Activated CD4-positive, alpha-beta T cell treated with anti-CD3 and anti-CD28 coated beads, Interleukin-2, Interleukin-4, amounts not matched to agents 100 ng/mL and 50 ng/mL, durations not matched to agents 16 hours and 8 hours (primary cell): ENCODE data around the gene HAUS2.

Experiments
- DNase-seq: peaks from one replicate; pipeline ENCODE4 v3.0.0-alpha.2; 2020; ENCODE audit warnings: low spot score

Gene HAUS2

DNA sequence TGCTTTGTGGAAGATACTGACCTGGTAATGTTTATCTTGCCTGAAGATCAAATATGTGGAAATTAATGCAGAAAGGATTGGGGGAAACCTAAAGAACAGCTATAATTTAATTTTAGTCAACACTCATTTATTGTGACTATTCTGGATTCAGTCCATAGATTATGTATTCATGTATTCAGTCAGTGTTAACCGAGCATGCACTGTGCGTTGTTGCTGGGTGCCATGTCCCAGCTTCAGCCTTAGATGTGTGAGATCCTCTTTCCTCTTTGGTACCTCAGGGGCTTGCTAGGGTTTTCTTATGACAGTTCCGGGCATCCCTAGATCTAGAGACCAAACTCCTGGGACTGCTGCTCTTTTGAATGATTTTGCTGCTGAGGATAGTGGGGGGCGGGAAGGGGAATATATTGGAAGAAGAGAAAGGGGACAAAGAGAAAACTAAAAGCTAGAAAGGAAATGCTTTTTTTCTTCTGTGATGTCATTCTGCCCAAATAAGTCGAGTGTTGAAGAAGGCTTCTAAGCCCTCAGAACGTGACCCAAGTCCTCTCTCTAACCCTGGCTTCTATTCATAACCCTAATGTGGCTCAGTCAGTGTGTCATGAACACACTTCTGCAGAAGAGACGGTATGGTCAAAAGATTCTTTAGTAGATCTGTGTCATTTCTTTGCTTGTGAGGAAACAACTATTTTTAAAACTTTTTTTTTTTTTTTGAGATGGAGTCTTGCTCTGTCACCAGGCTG lies 60.3 kb downstream of the HAUS2 start:
- peak; percentile 10 for DNase-seq

GRCh38 chr15:42611532-42611931 lies 62.9 kb downstream of the HAUS2 start:
- no peak for DNase-seq

DNA sequence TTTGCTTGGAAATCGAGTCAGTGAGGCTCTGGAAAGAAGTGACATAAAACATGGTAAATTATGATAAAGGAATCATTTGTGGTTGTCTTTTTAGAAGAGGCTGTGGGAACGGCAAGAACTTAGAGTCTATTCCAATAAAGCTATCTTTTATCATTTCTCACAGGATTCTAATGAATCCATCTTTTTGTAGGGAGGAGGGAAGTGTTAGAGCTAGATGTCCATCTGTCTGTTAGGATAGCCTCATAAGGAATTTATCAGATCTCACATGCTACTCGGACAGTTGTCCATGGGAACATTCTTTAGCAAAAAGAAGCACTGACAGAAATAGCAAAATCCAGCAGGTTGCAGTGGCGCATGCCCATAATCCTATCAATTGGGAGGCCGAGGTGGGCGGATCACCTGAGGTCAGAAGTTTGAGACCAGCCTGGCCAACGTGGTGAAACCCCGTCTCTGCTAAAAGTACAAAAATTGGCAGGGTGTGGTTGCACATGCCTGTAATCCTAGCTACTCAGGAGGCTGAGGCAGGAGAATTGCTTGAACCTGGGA lies 63.8 kb downstream of the HAUS2 start:
- DNase-seq: no peak

DNA sequence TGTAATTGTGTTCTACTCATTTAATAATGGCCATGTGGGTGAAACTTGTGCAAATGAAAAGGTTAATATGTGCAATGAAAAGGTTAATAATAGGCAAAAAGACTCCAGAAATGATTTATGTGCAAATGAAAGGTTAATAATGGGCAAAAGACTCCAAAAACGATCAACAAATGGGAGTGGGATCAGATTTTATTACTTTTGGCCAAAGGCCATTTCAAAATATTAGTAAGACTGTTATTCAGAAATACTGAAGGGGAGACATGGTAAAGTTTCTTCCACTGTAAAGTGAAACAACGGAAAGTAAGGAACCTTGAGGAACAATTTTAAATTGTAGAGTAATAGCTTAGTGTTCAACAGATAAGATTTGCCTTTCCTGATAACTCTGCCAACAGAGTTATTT lies 67.5 kb downstream of the HAUS2 start:
- no peak for DNase-seq
